HFF-Myc (cell line): ENCODE data around the gene STXBP1.

Source experiments
- DNase-seq: peaks from one replicate; pipeline ENCODE4 v3.0.0-alpha.2; 2011; ENCODE audit warnings: low read depth; ENCODE audit errors: extremely low read depth
- H3K4me3 ChIP-seq: replicated peaks from 2 replicates; pipeline ENCODE4 v1.5.1; 2011; ENCODE audit warnings: low read depth, mild to moderate bottlenecking, control low read depth, low read length
- TF ChIP-seq, protein P1 (sequence below): IDR thresholded peaks from 2 replicates; pipeline ENCODE4 v1.5.1; 2012; ENCODE audit warnings: mild to moderate bottlenecking, low read depth, low read length, control low read depth; ENCODE audit errors: missing control alignments

The STXBP1 gene

DNA sequence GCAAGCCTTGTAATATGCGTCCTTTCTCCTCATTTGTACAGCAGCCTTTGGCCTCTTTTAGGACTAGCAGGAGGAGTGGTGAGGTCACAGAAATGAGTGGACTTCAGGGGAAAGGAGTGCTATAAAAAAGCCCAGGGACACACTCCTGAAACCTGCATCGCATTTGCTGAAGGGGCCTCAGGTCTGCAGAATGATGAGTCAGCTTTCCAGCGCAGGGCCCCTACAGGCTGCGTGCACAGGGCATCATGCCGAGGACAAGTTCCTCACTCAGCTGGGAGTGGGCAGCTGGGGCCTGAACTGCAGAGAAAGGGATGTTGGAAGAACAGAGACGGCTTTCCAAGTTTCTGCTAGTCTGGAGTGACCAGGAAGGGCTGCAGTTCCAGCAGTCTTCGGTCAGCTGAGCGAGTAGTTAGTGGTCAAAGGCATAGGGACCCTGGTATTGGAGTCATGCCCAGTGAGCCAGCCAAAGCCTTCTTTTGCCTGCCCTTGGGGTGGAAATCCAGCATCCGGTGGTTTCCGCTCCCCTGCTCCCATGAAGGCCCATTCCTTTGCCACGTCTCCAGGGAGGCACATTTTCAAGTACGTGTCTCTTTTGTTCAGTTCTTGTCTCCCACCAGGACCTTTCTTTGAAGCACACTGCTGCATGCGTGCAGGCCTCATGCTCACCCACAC lies 77.4 kb downstream of the STXBP1 start:
- TF ChIP-seq, protein P1, sequence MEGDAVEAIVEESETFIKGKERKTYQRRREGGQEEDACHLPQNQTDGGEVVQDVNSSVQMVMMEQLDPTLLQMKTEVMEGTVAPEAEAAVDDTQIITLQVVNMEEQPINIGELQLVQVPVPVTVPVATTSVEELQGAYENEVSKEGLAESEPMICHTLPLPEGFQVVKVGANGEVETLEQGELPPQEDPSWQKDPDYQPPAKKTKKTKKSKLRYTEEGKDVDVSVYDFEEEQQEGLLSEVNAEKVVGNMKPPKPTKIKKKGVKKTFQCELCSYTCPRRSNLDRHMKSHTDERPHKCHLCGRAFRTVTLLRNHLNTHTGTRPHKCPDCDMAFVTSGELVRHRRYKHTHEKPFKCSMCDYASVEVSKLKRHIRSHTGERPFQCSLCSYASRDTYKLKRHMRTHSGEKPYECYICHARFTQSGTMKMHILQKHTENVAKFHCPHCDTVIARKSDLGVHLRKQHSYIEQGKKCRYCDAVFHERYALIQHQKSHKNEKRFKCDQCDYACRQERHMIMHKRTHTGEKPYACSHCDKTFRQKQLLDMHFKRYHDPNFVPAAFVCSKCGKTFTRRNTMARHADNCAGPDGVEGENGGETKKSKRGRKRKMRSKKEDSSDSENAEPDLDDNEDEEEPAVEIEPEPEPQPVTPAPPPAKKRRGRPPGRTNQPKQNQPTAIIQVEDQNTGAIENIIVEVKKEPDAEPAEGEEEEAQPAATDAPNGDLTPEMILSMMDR: no peak
- H3K4me3 ChIP-seq: no peak overlapping the region
- no peak for DNase-seq

DNA sequence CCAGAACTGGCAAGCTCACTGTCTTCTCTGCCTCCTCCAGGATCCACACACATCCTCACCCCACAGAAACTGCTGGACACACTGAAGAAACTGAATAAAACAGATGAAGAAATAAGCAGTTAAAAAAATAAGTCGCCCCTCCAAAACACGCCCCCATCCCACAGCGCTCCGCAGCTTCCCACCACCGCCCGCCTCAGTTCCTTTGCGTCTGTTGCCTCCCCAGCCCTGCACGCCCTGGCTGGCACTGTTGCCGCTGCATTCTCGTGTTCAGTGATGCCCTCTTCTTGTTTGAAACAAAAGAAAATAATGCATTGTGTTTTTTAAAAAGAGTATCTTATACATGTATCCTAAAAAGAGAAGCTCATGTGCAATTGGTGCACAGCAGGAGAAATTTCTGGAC lies 78.7 kb downstream of the STXBP1 start:
- H3K4me3 ChIP-seq: no peak overlapping the region
- TF ChIP-seq, protein P1: no peak
- no peak for DNase-seq

DNA sequence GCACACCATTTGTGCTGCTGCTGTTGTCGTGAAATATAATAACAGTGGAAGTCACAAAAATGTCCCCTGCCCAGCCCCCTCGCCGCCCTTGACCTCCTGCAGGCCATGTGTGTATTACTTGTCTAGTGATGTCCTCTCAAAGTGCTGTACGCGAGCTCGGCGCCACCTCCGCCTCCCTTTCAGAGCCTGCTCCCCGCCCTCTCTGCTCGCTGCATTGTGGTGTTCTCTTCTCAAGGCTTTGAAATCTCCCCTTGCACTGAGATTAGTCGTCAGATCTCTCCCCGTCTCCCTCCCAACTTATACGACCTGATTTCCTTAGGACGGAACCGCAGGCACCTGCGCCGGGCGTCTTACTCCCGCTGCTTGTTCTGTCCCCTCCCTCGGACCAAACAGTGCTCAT lies 80.0 kb downstream of the STXBP1 start:
- no peak overlapping the region for H3K4me3 ChIP-seq
- no peak for DNase-seq
- TF ChIP-seq, protein P1: no peak

DNA sequence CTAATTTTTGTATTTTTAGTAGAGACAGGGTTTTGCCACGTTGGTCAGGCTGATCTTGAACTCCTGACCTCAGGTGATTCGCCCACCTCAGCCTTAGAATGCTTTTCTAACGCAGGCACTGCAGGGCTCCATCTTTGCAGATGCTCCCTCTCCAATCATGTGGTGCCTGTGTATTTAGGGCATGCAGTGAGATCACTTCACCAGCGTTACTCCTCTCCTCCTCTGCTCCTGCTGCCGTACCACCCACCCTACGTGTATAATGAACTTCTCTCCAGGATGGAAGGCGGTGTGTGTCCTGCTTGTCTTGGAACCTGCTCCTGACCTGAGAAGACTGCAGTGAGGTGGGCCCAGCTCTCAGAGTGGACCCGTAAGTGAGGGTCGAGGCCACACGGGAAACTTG lies 81.1 kb downstream of the STXBP1 start:
- no peak for DNase-seq
- TF ChIP-seq, protein P1: no peak
- H3K4me3 ChIP-seq: no peak overlapping the region

DNA sequence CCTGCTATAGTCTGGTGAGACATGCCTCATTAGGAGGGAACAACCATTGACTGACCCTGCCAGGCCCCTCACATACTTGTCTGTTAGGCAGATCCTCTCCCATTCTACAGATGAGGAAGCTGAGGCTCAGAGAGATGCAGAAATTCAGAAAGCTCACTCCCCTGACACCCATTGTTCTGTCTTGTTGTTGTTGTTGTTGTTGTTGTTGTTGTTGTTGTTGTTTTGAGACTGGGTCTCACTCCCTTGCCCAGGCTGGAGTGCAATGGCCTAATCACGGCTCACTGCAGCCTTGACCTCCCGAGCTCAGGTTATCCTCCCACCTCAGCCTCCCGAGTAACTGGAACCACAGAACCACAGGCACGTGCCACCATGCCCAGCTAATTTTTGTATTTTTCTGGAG lies 81.6 kb downstream of the STXBP1 start:
- no peak for DNase-seq
- TF ChIP-seq, protein P1: no peak
- no peak overlapping the region for H3K4me3 ChIP-seq

DNA sequence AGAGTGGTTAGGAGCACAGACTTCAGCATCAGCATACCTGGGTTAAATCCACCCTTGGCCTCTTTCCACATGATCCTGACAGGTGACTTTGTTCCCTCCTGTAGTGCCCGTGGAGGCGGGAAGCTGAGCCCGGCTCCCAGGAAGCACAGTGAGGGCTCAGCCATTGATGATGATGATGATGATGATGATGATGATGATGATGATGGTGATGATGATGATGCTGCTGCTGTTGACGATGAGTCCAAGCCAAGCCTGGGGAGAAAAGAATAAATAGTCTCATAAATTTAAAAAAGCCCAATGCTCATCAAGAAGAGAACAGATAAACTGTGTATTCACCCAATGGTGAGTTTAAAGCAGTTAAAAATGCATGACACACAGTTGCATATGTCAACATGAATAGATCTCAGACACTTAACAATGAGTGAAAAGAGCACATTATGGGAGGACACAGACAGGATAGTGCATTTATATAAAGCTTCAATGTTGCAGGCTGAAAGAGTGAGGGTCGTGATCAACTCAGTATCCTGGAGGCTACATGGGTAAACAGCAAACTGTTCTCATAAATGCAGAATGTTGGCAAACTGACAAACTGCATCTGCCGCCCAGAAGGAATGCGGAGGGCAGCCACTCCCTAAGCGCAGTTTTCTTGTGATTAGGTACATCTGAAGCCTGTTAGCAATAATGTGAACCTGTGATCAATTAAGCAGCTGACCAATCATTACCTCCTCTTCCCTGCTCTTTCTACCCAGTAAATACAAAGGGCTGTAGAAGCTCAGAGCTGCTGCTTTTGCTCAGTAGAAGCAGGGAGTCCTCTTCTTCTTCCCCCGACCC lies 83.0 kb downstream of the STXBP1 start:
- H3K4me3 ChIP-seq: no peak overlapping the region
- peak; percentile 71 for DNase-seq

More for the DNA sequence above, 83.0 kb downstream of the STXBP1 start:
- TF ChIP-seq, protein P1: no peak
